Measurements from ENCODE around the gene THADA. TPM values are rescaled to one million over a fixed set of nuclear protein-coding genes. Genes with fewer than 3 reads are reported as not detected.
"Not testable (repeated sequence)": the region's sequence is repeated elsewhere in the genome, so short reads cannot be mapped to it uniquely, and the experiment has no call there.

The THADA gene
- total and polyA plus RNA-seq, 7 donors, result 4.4 to 35.2 (median 20.2) TPM

- H3K4me1 ChIP-seq, result peaks cover 0 to 40% (median 33%) of the 10 kb centered on the region in 4 donors
- WGBS, 2 donors, result 97 to 98% methylated on average over 4 of the region's 4 CpGs
- H3K4me3 ChIP-seq, result no peak overlapping the region
- intact Hi-C loops (cut with DNase I), result no loop called here
- H3K36me3 ChIP-seq, result no peaks in the 10 kb centered on the region
- TF ChIP-seq EP300 (IDR thresholded peaks at IDR 0.05), result no peak
- TF ChIP-seq POLR2AphosphoS5 (IDR thresholded peaks at IDR 0.05), result no peak
- no peak for TF ChIP-seq CTCF (IDR thresholded peaks at IDR 0.05)
- TF ChIP-seq POLR2A (IDR thresholded peaks at IDR 0.05), result no peak
- no peaks in the 10 kb centered on the region for H3K9me3 ChIP-seq
- no peaks in the 10 kb centered on the region for H3K27me3 ChIP-seq
- peak overlapping the region; percentile 17 to 86 (median 52) for H3K27ac ChIP-seq
- DNase-seq, result no peak
Measured at GRCh38 chr2:43300222-43300621, 295.6 kb downstream of the THADA start.

- TF ChIP-seq CTCF (IDR thresholded peaks at IDR 0.05), result no peak
- TF ChIP-seq POLR2AphosphoS5 (IDR thresholded peaks at IDR 0.05), result no peak
- TF ChIP-seq EP300 (IDR thresholded peaks at IDR 0.05), result no peak
- no peak for TF ChIP-seq POLR2A (IDR thresholded peaks at IDR 0.05)
- Histone ChIP-seq H3K9me3 (no peaks in the 10 kb centered on the region), H3K27me3 (no peaks in the 10 kb centered on the region), H3K27ac (no peak overlapping the region), H3K36me3 (no peaks in the 10 kb centered on the region), H3K4me3 (no peak overlapping the region), H3K4me1 (peaks cover 0 to 38% (median 30%) of the 10 kb centered on the region in 4 donors)
- no peak for DNase-seq
- intact Hi-C loops (cut with DNase I), result no loop called here
Measured at GRCh38 chr2:43298500-43298899, 297.3 kb downstream of the THADA start.

- H3K36me3 ChIP-seq; DNase-seq; intact Hi-C loops (cut with DNase I); H3K27me3 ChIP-seq; H3K4me3 ChIP-seq; H3K9me3 ChIP-seq; H3K27ac ChIP-seq: not testable (repeated sequence)
- 95 to 98% methylated on average over 26 to 28 of the region's 36 CpGs for WGBS, 2 donors
- peaks cover 0 to 45% (median 34%) of the 10 kb centered on the region in 4 donors for H3K4me1 ChIP-seq
Measured at GRCh38 chr2:43297740-43298139, 298.1 kb downstream of the THADA start.

GRCh38 chr2:43294973-43295603, 300.8 kb downstream of the THADA start:
- Histone ChIP-seq H3K9me3 (no peaks in the 10 kb centered on the region), H3K36me3 (peaks cover 0 to 7% (median 0%) of the 10 kb centered on the region in 4 donors), H3K4me1 (peaks cover 0 to 21% (median 13%) of the 10 kb centered on the region in 4 donors), H3K27ac (peak overlapping the region; percentile 61 to 82 (median 77)), H3K27me3 (no peaks in the 10 kb centered on the region), H3K4me3 (no peak overlapping the region)
- intact Hi-C loops (cut with DNase I), result no loop called here
- TF ChIP-seq CTCF (IDR thresholded peaks at IDR 0.05) (no peak), POLR2AphosphoS5 (IDR thresholded peaks at IDR 0.05) (no peak), EP300 (IDR thresholded peaks at IDR 0.05) (no peak), POLR2A (IDR thresholded peaks at IDR 0.05) (no peak)
- no peak for DNase-seq
- 91% methylated on average over 5 of the region's 5 CpGs for WGBS, 2 donors

- intact Hi-C loops (cut with DNase I), result no loop called here
- 40 to 51% methylated on average over 6 of the region's 6 CpGs for WGBS, 2 donors
Measured at GRCh38 chr2:43293744-43294695, 301.8 kb downstream of the THADA start.

More at GRCh38 chr2:43293744-43294695, 301.8 kb downstream of the THADA start:
- no peaks in the 10 kb centered on the region for H3K27me3 ChIP-seq
- H3K4me3 ChIP-seq, result no peak overlapping the region
- no peak for TF ChIP-seq POLR2A (IDR thresholded peaks at IDR 0.05)
- no peak for TF ChIP-seq CTCF (IDR thresholded peaks at IDR 0.05)
- TF ChIP-seq EP300 (IDR thresholded peaks at IDR 0.05), result peak in 2 of 4 donors; percentile 70 to 79
- peak; percentile 65 to 84 (median 74) for TF ChIP-seq POLR2AphosphoS5 (IDR thresholded peaks at IDR 0.05)
- peak overlapping the region; percentile 61 to 82 (median 77) for H3K27ac ChIP-seq
- H3K4me1 ChIP-seq, result peaks cover 0 to 20% (median 14%) of the 10 kb centered on the region in 4 donors
- DNase-seq, result peak; percentile 76
- no peaks in the 10 kb centered on the region for H3K9me3 ChIP-seq
- peaks cover 0 to 7% (median 0%) of the 10 kb centered on the region in 4 donors for H3K36me3 ChIP-seq
